GM12873 (cell line): Measurements from ENCODE around the gene GLRX2.

Source experiments
- TF ChIP-seq, protein P1 (sequence below): IDR thresholded peaks from 2 replicates; pipeline ENCODE4 v1.5.1; 2012; ENCODE audit warnings: low read depth, mild to moderate bottlenecking, moderate library complexity, low read length, control low read depth; ENCODE audit not compliant: insufficient read depth; ENCODE audit errors: missing control alignments

The GLRX2 gene, protein sequence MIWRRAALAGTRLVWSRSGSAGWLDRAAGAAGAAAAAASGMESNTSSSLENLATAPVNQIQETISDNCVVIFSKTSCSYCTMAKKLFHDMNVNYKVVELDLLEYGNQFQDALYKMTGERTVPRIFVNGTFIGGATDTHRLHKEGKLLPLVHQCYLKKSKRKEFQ

DNA sequence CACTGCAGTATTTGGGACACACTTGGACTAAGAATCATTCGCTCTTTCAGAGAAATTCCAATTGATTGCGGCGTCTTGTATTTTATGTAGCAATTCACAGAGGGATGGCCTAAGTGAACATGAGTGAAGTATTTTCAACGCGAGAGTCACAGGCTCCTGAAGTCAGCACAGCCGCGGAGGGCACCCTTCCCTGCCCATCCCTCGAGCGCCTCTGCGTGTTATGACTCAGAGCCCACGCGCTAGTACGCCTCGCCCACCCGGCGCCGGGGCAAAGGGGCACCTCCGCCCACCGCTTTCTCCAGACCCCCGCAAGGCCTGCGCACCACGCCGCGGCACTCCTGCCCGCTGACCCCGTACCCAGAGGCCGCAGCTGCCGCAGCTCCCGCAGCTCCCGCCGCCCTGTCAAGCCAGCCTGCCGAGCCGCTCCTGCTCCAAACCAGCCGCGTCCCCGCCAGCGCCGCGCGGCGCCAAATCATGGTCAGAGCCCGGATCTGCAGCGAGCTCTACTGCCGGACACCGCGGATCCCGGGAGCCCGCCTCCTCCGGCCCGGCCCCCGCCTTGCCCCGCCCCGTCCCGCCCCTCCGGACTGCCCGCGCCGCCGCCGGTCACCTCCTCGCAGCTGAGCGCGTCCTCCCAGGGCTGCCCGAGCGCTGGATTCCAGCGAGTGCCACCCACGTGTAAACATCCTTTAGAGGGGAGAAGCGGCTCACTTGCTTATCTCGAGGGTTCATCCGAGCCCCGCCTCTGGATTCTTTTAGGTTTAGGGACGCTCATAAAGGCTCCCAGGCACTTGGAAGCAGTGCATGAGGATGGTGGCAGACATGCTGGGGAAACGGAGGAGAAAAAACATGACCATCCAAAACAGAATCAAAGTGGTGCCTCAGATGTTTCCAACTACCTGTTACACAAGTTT lies at the start of gene GLRX2:
GLRX2 (minus strand) TSS at position 508 of the 914 bp plus-strand sequence; CDS start at position 476, 32 bp downstream.
- TF ChIP-seq, protein P1, sequence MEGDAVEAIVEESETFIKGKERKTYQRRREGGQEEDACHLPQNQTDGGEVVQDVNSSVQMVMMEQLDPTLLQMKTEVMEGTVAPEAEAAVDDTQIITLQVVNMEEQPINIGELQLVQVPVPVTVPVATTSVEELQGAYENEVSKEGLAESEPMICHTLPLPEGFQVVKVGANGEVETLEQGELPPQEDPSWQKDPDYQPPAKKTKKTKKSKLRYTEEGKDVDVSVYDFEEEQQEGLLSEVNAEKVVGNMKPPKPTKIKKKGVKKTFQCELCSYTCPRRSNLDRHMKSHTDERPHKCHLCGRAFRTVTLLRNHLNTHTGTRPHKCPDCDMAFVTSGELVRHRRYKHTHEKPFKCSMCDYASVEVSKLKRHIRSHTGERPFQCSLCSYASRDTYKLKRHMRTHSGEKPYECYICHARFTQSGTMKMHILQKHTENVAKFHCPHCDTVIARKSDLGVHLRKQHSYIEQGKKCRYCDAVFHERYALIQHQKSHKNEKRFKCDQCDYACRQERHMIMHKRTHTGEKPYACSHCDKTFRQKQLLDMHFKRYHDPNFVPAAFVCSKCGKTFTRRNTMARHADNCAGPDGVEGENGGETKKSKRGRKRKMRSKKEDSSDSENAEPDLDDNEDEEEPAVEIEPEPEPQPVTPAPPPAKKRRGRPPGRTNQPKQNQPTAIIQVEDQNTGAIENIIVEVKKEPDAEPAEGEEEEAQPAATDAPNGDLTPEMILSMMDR, result no peak

GRCh38 chr1:193144999-193145398 lies 39.8 kb upstream of the GLRX2 start:
- TF ChIP-seq, protein P1, result no peak

DNA sequence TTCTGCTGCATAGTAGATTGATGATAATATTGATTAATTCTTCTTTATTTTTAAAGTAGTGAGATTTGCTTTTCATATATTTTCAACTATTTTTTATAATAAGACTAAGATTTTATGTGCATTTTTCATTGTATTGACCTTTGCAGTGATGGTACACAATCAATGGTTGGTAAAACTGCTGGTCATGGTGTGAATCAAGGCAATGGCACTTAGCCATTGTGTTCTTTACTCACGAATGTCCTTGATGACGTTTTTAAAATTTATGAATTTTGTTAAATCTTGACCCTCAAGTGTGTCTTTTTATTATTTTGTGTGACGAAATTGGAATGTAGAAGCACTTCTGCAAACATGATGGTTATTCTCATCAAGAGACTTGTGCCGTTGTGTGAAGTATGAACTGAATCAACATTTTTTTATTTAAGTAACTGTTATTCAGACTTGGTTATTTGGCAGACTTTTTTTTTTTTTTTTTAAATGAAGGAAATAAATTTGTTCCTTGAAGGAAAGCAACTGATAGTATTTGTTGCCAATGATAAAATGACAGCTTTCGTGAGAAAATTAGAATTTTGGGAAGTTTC lies 39.2 kb upstream of the GLRX2 start:
- TF ChIP-seq, protein P1, result no peak

DNA sequence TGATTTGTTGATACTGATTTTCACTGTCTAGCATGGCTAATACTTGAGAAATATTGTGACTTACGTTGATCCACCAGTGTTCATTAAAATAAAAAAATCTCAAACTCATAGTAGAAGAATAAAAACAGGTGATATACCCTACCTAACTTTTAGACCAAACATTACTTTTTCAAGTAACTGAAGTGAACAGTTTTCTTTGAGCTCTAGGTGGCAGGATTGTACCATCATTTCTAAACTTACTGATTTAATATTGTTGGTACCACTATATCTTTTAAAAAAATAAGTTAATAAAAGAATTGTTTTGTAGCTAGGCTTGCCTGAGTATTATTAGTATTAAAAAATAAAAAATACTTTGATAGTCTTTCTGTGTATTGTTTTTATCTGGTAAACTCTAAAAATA lies 38.1 kb upstream of the GLRX2 start:
- TF ChIP-seq, protein P1, result no peak

- TF ChIP-seq, protein P1, result no peak
Measured at GRCh38 chr1:193142409-193142808, 37.2 kb upstream of the GLRX2 start.

GRCh38 chr1:193141804-193142203 lies 36.6 kb upstream of the GLRX2 start:
- TF ChIP-seq, protein P1, result no peak

GRCh38 chr1:193140254-193140653 lies 35.0 kb upstream of the GLRX2 start:
- TF ChIP-seq, protein P1, result no peak
